HFF-Myc (cell line): ENCODE measurements around the gene PYGL.
A peak's percentile ranks its signal among the peaks of the same experiment; 100 is the strongest.
"Not testable (repeated sequence)": the region's sequence is repeated elsewhere in the genome, so short reads cannot be mapped to it uniquely, and the experiment has no call there.

Source experiments
- DNase-seq: peaks from one replicate; pipeline ENCODE4 v3.0.0-alpha.2; 2011; ENCODE audit warnings: low read depth; ENCODE audit errors: extremely low read depth
- H3K4me3 ChIP-seq: replicated peaks from 2 replicates; pipeline ENCODE4 v1.5.1; 2011; ENCODE audit warnings: low read depth, mild to moderate bottlenecking, control low read depth, low read length
- TF ChIP-seq, protein P1 (sequence below): IDR thresholded peaks from 2 replicates; pipeline ENCODE4 v1.5.1; 2012; ENCODE audit warnings: mild to moderate bottlenecking, low read depth, low read length, control low read depth; ENCODE audit errors: missing control alignments

PYGL gene

DNA sequence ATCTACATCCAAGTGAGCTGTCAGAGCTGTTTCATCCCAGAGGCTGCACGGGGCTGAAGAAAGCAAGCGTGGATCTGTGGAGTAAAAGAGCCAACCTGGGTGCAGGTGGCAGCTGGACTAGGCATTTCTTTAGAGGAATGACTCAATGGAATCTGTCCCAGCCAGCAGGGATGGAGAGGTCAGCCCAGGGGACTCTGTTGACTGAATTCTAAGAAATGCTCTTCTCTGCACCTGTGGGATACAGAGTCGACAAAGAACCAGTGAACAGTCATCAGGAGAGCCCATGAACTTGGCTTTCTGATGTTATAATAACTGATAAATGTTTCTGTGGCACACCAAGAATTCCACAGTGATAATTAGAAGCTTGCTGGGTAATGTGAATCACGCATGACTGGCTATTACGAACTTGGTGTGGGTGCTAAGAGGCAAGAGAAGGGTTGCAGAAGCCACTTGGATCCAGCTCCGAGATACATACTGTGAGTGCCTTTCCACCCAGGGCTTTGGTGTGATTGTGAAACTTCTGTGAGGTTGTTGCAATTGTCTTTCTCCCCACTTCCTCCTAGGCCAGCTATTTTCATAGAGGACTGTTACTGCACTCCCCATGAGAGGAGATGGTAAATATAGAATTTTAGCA, 16.2 kb downstream of the PYGL start:
- TF ChIP-seq, protein P1, sequence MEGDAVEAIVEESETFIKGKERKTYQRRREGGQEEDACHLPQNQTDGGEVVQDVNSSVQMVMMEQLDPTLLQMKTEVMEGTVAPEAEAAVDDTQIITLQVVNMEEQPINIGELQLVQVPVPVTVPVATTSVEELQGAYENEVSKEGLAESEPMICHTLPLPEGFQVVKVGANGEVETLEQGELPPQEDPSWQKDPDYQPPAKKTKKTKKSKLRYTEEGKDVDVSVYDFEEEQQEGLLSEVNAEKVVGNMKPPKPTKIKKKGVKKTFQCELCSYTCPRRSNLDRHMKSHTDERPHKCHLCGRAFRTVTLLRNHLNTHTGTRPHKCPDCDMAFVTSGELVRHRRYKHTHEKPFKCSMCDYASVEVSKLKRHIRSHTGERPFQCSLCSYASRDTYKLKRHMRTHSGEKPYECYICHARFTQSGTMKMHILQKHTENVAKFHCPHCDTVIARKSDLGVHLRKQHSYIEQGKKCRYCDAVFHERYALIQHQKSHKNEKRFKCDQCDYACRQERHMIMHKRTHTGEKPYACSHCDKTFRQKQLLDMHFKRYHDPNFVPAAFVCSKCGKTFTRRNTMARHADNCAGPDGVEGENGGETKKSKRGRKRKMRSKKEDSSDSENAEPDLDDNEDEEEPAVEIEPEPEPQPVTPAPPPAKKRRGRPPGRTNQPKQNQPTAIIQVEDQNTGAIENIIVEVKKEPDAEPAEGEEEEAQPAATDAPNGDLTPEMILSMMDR, result no peak
- DNase-seq, result no peak

DNA sequence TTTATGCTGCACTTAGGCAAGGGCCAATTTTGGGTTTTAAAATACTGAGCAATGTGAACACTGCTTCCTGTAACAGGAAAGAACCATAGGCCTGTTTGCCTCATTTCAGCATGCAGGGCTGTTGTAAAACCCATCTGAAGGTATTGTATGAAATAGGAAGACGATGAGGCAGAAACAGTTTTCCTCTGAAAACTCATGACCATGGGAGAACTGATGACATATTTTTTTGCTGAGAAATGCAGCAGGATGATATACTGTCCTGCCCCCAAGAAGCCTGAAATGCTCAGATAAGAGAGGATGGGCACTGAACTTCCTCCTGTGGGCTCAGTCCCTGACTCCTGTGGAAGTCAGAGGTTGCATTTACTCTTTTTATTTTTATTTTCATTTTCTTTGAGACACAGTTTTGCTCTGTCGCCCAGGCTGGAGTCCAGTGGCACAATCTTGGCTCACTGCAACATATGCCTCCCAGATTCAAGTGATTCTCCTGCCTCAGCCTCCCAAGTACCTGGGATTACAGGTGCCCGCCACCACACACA, 17.4 kb downstream of the PYGL start:
- TF ChIP-seq, protein P1, result no peak
- H3K4me3 ChIP-seq, result no peak overlapping the region
- DNase-seq, result no peak

More for the DNA sequence above, 16.2 kb downstream of the PYGL start:
- no peak overlapping the region for H3K4me3 ChIP-seq

GRCh38 chr14:50924843-50925242, 19.4 kb downstream of the PYGL start:
- no peak for DNase-seq
- no peak overlapping the region for H3K4me3 ChIP-seq
- TF ChIP-seq, protein P1, result no peak

DNA sequence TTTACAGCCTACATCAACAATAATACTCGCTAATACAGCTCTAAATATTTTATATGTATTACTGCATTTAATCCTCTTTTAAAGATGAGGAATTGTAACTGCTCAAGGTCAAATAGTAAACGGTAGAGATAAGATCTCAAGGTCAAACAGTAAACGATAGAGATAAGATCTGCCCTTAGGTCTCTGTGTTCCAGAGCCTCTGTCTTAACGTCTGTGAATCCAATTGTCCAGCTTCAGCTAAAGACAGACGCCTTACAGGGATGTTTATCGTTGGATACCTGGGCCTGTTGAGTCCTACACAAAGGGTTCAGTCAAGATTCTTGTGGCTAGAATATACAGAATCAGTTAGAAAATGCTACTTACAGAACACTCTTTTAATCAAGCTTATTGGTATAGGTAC, 20.0 kb downstream of the PYGL start:
- no peak overlapping the region for H3K4me3 ChIP-seq
- no peak for DNase-seq
- TF ChIP-seq, protein P1, result no peak

GRCh38 chr14:50922803-50923202, 21.5 kb downstream of the PYGL start:
- no peak for DNase-seq
- TF ChIP-seq, protein P1, result no peak
- no peak overlapping the region for H3K4me3 ChIP-seq

- TF ChIP-seq, protein P1, result no peak
- DNase-seq, result peak; percentile 42
- H3K4me3 ChIP-seq, result no peak overlapping the region
Measured at GRCh38 chr14:50920482-50921230, 23.6 kb downstream of the PYGL start.

DNA sequence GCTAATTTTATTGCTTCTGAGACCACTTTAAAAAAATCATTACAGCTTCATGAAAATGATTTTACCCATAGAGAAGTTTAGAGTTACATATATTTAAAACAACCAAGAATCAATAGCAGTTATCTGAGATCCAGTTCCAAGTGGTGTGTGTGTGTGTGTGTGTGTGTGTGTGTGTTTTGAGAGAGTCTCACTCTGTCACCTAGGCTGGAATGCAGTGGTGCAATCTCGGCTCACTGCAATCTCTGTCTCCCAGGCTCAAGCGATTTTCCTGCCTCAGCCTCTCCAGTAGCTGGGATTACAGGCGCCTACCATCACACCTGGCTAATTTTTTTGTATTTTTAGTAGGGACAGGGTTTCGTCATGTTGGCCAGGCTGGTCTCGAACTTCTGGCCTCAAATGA, 24.8 kb downstream of the PYGL start:
- DNase-seq, H3K4me3 ChIP-seq: not testable (repeated sequence)
